DLD1 (cell line): ENCODE data around the gene SMARCB1.

Source experiments
- in situ Hi-C: cut with HindIII; loops from 2 replicates; pipeline ENCODE4 v1.10.0; 2017; ENCODE audit warnings: low sequenced_read_pairs

The SMARCB1 gene

DNA sequence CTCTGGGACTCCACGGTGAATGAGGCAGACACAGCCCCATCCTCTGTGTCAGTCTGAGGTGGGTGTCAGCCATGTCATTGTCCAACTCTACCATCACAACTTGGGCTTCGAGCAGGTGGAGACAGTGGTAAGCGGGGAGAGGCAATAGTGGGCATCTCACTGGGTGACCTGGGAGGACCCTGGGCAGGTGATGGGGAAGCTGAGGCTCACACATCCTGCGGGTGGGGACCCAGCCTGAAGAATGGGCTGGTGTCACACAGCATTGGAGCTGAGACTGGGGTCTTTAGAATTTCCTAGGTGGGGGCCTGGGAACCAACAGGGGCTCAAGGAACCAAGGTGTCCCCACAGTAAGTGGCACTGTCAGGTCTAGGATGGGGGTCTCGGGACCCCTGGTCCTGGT, 7.0 kb upstream of the SMARCB1 start:
- in situ Hi-C loops, result no loop called here

DNA sequence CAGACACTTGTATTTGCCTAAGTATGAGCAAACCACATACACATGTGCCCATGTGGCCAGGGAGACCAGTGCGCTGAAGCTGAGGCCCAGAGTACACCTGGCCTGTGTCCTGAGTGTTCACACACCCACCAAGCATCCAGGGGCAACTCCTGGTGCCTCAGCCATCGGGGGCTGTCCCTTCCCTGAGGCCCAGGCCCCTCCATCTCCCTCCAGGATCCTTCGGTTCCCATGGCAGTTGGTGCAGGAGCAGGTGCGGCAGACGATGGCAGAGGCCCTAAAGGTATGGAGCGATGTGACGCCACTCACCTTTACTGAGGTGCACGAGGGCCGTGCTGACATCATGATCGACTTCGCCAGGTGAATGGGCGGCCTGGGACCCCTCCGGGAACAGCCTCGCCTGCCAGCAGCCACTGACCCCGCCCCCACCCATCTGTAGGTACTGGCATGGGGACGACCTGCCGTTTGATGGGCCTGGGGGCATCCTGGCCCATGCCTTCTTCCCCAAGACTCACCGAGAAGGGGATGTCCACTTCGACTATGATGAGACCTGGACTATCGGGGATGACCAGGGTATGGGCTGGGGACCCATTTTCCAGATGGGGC, 6.5 kb upstream of the SMARCB1 start:
- in situ Hi-C loops, result no loop called here

DNA sequence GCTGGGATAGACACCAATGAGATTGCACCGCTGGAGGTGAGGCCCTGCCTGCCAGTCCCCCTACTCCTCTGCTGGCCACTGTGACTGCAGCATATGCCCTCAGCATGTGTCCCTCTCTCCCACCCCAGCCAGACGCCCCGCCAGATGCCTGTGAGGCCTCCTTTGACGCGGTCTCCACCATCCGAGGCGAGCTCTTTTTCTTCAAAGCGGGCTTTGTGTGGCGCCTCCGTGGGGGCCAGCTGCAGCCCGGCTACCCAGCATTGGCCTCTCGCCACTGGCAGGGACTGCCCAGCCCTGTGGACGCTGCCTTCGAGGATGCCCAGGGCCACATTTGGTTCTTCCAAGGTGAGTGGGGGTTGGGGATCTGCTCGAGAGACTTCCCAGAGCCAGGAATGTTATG, 5.7 kb upstream of the SMARCB1 start:
- in situ Hi-C loops, result no loop called here

DNA sequence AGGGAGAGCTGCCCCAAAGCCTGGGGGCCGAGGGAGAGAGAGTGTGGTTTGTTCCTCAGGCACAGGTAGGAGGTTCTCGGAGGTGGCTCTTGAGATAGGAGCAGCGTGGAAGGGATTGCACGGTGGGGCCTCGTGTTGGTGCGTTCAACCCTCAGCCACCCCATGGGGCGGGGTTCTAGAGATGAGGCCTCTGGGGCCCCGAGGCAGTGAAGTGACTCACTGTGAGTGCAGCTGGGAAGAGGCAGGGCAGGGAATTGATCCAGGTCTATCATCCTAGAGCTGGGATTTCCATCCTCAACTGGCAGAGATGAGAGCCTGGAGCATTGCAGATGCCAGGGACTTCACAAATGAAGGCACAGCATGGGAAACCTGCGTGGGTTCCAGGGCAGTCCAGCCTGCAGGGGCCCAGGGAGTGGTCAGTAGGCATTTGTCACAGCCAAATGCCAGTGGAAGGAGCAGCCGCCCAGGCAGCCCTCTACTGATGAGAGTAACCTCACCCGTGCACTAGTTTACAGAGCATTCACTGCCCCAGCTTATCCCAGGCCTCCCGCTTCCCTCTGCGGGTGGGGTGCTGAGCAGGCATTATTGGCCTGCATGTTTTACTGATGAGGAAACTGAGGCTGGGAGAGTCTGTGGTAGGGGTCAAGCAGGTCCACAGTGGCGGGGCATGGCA, 5.1 kb upstream of the SMARCB1 start:
- in situ Hi-C loops, result no loop called here

DNA sequence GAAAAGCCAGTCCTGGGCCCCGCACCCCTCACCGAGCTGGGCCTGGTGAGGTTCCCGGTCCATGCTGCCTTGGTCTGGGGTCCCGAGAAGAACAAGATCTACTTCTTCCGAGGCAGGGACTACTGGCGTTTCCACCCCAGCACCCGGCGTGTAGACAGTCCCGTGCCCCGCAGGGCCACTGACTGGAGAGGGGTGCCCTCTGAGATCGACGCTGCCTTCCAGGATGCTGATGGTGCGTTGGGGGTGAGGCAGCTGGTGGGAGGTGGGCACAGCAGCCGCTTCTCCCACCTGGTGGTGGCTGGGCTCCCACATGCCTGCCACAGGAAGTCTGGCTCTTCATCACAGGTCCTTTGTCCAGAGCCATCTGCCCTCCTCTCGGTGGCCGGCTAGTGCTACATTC, 4.5 kb upstream of the SMARCB1 start:
- in situ Hi-C loops, result no loop called here

DNA sequence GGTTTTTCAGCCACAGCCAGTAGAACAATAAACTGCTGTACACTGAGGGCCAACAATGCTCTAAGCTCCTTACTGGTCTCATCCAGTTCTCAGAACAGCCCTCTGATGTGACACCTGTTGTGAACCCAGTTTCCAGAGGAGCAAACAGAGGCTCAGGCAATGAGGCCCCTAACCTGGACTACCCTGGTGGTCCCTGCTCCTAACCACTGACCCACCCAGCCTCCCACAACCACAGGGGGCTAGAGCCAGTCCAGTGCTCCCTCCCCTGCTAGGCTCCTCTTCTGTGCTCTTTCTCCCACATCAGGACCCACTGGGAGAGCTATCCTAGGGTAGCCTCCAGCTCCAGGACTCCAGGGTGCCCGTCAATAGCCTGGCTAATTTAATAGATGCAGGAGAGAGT, 4.1 kb upstream of the SMARCB1 start:
- in situ Hi-C loops, result no loop called here

DNA sequence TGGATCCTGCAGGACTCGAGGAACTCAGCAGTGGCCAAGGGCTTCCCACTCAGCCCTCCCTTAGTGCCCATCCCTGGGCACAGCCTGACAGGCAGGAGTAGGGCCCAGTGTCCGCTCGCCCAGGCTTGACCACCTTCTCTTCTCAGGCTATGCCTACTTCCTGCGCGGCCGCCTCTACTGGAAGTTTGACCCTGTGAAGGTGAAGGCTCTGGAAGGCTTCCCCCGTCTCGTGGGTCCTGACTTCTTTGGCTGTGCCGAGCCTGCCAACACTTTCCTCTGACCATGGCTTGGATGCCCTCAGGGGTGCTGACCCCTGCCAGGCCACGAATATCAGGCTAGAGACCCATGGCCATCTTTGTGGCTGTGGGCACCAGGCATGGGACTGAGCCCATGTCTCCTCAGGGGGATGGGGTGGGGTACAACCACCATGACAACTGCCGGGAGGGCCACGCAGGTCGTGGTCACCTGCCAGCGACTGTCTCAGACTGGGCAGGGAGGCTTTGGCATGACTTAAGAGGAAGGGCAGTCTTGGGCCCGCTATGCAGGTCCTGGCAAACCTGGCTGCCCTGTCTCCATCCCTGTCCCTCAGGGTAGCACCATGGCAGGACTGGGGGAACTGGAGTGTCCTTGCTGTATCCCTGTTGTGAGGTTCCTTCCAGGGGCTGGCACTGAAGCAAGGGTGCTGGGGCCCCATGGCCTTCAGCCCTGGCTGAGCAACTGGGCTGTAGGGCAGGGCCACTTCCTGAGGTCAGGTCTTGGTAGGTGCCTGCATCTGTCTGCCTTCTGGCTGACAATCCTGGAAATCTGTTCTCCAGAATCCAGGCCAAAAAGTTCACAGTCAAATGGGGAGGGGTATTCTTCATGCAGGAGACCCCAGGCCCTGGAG, 3.3 kb upstream of the SMARCB1 start:
- in situ Hi-C loops, result no loop called here

DNA sequence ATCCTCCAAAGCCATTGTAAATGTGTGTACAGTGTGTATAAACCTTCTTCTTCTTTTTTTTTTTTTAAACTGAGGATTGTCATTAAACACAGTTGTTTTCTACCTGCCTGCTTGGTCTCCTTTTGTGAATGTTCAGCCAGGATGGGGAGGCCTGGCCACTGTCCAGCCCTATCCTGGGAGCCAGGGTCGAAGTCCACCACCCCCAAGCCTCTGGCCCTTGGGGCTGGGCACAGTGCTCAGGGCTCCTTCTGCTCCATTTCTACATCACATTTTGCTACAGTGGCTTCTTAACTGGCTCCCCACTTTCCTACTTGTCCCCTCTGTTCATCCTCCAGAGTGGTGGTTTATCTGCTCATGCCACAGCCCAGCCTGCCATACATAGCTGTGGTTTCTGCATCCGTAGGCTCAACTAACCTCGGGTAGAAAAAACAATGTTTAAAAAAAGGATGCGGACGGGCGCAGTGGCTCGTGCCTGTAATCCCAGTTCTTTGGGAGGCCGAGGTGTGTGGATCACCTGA, 2.5 kb upstream of the SMARCB1 start:
- in situ Hi-C loops, result no loop called here

DNA sequence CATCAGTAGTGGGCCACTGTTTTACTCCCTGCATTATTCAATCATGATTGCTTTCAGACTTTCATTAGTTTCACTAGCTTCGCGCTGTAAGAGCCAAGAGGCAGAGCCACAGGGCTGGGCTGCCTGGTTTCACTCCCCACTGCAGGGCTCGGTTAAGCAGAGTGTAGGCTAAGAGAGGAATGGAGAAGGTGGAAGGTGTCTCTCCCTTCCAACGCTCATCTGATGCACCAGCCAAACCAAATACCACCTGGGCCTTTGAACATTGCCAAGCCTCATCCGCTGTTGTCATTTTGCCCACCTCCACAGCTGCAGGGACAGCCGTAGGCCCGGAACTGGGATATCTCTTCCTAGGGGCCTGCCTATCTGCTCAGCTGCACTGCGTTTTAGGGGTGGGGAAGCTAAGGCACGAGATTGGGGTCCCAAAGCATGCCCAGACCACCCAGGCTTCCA, 480 bp upstream of the SMARCB1 start:
- in situ Hi-C loops, result no loop called here

DNA sequence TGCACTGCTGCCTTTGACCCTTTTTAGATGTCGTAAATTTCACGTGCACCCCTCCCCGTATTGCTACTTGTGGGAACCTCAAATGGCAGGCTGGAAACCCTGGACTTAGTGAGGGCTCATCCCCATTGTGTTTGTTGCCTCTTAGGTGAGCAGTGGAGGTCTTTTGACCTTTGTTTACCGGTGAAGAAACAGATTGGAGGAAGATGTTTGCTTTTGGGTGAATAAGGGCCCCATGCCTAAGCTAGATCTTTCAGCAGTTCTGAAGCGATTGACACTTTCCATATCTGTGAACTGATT, 782 bp downstream of the SMARCB1 start:
- in situ Hi-C loops, result no loop called here

DNA sequence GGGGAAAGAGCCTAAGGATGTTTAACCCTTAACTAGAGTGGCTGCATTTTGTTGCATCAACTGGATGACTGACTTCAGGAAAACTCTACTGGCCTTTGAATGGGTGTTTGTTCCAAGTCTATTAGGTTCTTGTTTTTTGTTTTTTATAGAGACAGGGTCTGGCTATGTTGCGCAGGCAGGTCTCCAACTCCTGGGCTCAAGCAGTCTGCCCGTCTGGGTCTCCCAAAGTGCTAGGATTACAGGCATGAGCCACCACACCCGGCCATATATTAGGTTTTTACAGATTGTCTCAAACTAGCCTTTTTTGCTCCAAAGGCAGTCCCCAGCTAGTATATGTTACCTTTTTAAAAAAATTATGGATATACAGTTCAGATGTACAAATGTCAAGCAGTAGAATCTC, 1.1 kb downstream of the SMARCB1 start:
- in situ Hi-C loops, result no loop called here

DNA sequence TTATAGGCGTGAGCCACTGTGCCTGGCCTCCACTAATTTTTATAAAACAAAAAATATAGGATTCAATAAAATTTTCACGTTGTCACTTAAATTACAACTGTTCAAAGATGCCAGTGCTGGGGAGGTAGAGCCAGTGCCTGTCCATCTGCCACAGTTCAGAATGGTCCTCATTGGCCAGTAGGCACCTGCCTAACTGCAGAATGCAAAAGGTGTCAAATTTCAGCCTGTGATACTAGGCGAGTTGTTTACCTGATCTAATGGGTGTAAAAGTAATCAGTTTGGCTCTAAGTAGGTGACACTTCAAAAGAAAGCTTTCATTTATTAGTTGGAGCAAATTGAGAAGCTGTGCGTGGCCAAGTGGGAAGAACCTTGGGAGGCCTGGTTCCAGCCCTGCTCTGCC, 2.4 kb downstream of the SMARCB1 start:
- in situ Hi-C loops, result no loop called here

DNA sequence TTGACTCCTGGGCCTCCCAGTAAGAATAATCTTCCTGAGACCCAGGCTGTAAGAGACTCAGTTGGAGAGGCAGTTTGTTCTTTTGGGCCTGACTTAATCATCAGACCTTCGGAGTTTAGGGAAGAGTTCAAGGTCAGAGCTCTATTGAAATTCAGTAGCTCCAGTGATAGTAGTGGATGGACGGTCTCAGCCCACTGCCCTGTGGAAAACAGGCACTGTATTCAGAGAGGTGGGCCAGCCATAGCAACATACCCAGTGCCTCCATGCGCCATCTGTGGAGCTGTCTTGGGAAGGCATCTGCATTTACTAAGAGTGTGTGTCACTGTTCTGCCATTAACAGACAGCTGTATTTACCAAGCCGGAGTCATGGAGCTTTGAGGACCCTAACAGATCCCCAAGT, 2.9 kb downstream of the SMARCB1 start:
- in situ Hi-C loops, result no loop called here

DNA sequence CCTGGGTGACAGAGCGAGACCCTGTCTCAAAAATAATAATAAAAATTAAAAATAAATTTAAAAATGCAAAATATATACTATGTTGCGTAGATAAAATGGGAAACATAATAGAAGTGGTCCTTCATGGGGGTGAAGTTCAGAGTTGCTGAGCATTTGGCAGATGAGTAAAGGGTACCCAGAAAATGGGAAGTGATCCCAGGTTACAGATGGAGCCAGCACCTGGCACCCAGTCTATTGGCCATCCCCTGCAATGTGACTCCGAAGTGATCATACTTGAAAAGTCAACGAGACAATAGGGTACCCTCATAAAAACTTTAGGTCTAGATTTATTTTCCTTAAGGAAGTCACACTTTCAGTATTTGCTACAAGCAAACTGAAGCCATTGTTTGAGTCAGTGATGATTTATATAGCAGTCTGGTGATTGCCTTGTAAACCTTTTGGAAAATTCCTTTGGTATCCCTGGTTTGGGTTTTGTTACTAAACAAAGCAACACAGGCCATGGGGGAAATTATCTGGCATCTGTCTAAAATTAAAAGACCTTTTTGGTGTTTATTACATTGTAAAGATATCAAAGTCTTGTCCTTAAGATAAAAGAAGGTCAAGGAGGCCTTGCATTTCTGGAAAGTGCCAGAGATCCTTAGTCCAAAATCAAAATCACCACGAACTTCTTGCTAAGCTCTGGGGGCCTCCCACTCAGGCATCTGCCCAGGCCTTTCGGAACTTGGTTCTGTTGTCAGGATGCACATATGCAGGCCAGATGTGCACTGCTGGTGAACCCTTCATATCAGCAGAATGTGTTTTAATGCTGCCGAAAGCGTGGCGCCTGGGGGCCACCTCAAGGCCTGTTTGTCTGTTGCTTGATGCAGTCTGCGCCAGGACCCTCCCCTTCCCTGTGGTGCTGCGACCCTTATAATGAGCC, 4.3 kb downstream of the SMARCB1 start:
- in situ Hi-C loops, result no loop called here

DNA sequence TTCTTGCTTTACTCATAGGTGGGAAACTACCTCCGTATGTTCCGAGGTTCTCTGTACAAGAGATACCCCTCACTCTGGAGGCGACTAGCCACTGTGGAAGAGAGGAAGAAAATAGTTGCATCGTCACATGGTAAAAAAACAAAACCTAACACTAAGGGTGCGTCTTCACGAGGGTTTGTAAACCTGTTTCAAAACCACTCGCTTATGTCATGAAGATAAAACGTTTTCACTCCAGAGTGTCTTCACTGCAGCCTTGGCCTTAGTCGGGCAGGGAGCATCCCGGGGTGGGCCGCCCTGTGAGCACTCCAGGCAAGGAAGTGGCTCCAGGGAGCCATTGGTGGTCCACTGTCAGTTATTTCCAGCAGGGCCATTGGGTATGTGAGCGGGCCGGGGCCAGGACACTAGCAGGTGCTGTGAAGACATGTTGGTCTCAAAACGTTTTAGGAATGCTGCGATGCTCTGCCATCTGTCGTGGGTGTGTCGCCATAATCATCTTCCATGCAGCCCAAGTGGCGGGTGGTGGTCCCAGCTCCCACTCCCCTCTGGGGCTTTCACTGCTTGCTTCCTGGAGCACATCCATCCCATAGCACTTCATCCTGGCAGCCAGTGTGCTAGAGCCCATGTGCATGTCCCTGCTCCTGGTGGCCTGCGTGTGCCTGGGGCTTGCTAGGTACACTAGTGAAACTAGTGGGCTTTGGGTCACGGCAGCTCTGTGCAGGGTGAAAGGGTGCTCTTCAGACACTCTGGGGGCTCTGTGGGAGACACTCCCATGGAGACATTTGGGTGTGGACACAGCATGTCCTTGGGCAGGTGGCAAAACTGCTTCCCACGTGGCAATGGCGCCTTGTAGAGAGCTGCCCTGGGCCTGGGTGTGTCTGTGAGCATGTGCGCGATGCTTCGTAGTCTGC, 5.2 kb downstream of the SMARCB1 start:
- in situ Hi-C loops, result no loop called here

DNA sequence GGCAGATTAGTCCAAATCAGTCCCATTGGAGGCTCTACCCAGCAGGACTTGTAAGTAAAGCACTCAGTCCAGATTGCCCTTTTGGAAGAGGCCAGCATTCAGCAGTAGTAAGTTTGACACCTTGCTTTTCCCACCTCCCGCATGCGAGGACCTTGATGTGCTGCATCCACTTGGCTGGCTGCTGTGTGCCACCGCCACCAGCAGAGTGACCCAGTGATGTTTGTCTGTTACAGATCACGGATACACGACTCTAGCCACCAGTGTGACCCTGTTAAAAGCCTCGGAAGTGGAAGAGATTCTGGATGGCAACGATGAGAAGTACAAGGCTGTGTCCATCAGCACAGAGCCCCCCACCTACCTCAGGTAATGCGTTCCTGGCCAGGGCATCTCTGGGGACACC, 6.6 kb downstream of the SMARCB1 start:
- in situ Hi-C loops, result no loop called here

DNA sequence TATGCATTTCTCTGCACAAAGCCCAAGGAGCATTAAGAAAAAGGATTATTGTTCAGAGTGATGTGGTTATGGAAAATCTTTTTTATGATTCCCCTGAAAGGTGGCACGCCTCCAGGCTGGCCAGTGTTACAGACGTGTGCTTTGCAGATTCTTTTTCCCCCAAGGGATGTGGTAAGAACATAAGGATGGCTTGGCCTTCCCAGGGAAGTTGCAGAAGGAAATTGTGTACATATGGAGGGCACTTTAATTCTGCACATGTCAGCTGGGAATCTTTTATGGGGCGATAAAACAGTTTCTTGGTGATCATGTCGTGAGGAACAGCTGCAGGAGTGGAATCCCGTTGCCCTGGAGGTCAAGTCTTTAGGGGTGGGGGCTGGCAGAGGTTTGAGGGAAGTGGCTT, 9.7 kb downstream of the SMARCB1 start:
- in situ Hi-C loops, result no loop called here

DNA sequence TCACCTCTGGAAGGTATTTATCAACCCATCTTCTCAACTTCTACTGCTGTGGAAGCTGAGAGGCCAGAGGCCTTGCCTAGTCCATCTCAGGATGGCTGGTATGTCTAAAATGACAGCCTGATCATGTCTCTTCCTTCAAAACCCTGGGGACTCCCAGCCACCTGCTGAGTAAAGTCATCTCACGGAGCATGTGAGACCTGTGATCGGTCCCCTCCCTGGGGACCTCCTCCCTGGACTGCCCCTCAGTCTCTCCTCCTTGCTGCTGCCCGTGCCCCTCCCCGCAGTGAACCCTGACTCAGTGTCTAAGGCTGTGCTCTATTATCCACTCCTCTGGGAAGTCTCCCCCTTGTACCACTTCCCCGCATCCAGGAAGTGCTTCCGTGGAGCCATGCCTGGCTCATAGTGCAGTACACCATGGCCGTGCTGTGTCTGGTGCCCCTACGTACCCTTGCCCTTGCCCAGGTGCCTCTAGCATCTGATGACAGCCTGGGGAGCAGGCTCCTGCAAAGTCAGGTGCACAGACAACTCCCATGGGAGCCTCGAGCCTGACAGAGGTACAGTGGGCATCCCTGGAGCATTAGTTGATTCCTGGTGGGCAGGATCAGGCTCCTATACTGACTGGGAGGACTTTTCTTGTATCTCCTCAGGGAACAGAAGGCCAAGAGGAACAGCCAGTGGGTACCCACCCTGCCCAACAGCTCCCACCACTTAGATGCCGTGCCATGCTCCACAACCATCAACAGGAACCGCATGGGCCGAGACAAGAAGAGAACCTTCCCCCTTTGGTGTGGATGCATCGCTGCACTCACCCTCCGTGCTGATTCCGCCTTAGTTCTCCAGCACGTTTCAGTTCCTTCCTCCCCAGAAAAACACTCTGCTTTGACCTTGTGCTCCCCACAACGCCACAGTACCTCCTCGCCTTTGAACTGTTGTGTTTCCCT, 13.8 kb downstream of the SMARCB1 start:
- in situ Hi-C loops, result no loop called here
